ENCODE data around the gene HOXC6. TPM values are rescaled to one million over a fixed set of nuclear protein-coding genes. Genes with fewer than 3 reads are reported as not detected.

The HOXC6 gene
- total and polyA plus RNA-seq, 9 of the 15 experiments (the other 6 are each of a cell fraction or from before 2014, with no cell fraction given): 0.06 to 4.0 (median 1.4) TPM

GRCh38 chr12:54005853-54006558 is 22.2 kb upstream of the HOXC6 start (continued):
- TF ChIP-seq HMG20B (CRISPR knock-in tag; IDR thresholded peaks at IDR 0.05): 0 out of 2 replicates have a peak, but pooled peaks have one; percentile 19
- TF ChIP-seq, protein P1, sequence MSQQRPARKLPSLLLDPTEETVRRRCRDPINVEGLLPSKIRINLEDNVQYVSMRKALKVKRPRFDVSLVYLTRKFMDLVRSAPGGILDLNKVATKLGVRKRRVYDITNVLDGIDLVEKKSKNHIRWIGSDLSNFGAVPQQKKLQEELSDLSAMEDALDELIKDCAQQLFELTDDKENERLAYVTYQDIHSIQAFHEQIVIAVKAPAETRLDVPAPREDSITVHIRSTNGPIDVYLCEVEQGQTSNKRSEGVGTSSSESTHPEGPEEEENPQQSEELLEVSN (IDR thresholded peaks at IDR 0.05; ENCODE audit: borderline replicate concordance in 1 of 2, extremely low read depth in 1 of 2, insufficient read depth in 1 of 2, insufficient read length in 1 of 2, low read depth in 1 of 2, low read length in 1 of 2, poor library complexity in 1 of 2, severe bottlenecking in 1 of 2): peak in 1 of 2 experiments; percentile 15
- no peak for TF ChIP-seq ZNF282 (CRISPR knock-in tag; IDR thresholded peaks at IDR 0.05)
- TF ChIP-seq ZNF785 (CRISPR knock-in tag; IDR thresholded peaks at IDR 0.05): no peak
- peak in 1 of 2 experiments; percentile 65; a peak in 1 of 4 replicates for TF ChIP-seq RCOR1 (IDR thresholded peaks at IDR 0.05; ENCODE audit: borderline replicate concordance in 1 of 2, low read depth in 2 of 2, low read length in 2 of 2)
- TF ChIP-seq MBD1 (CRISPR knock-in tag; IDR thresholded peaks at IDR 0.05): peak; percentile 91
- peak; percentile 70; the same call in 1 of the 2 replicates for TF ChIP-seq SPI1 (IDR thresholded peaks at IDR 0.05; ENCODE audit: borderline replicate concordance, low read depth, low read length)
- no peak for TF ChIP-seq ZNF668 (CRISPR knock-in tag; IDR thresholded peaks at IDR 0.05)
- TF ChIP-seq CBFA2T2 (conservative IDR thresholded peaks at IDR 0.05): no peak
- TF ChIP-seq RBBP5 (IDR thresholded peaks at IDR 0.05; ENCODE audit: borderline replicate concordance, insufficient read depth, low read length, poor library complexity, severe bottlenecking): peak; percentile 30
- TF ChIP-seq NR3C1 (CRISPR knock-in tag; IDR thresholded peaks at IDR 0.05): no peak
- TF ChIP-seq ZNF263 (CRISPR knock-in tag; IDR thresholded peaks at IDR 0.05; ENCODE audit: borderline replicate concordance): peak; percentile 53; the same call in 1 of the 2 replicates
- TF ChIP-seq YY1 (IDR thresholded peaks at IDR 0.05; ENCODE audit: borderline replicate concordance in 1 of 3, control insufficient read depth in 1 of 3, extremely low read depth in 1 of 3, insufficient read depth in 3 of 3, insufficient read length in 1 of 3, insufficient replicate concordance in 2 of 3, low read depth in 1 of 3, low read length in 2 of 3): peak in 1 of 3 experiments; percentile 15
- peak in 1 of 2 experiments; percentile 85; a peak in 2 of 4 replicates for TF ChIP-seq SRF (CRISPR knock-in tag; IDR thresholded peaks at IDR 0.05)
- TF ChIP-seq PRDM10 (IDR thresholded peaks at IDR 0.05; ENCODE audit: partially characterized antibody): peak; percentile 89
- peak in 1 of 2 experiments; percentile 64; a peak in 1 of 4 replicates for TF ChIP-seq MAZ (CRISPR knock-in tag; conservative IDR thresholded peaks at IDR 0.05 in 1 of 2, IDR thresholded peaks at IDR 0.05 in 1 of 2)
- TF ChIP-seq CREB1 (IDR thresholded peaks at IDR 0.05): no peak
- no peak for TF ChIP-seq CREB1 (CRISPR knock-in tag; IDR thresholded peaks at IDR 0.05)
